HEK293 (cell line): Measurements from ENCODE around the gene LUC7L2.
"Not testable (repeated sequence)": the region's sequence is repeated elsewhere in the genome, so short reads cannot be mapped to it uniquely, and the experiment has no call there.

Experiments used
- CTCF ChIA-PET: fragments of 350-600 bp; formaldehyde crosslinking; extraction: SDS; loops from one replicate; lab custom pipeline; 2021; ENCODE audit warnings: antibody characterized with exemption; lab: Yijun Ruan, JAX
- POLR2A ChIA-PET: fragments of 300-600 bp; formaldehyde crosslinking; extraction: SDS; loops from one replicate; lab custom pipeline; 2020; ENCODE audit warnings: antibody characterized with exemption, inconsistent platforms; lab: Yijun Ruan, JAX
- H3K27ac ChIP-seq: fragments of 200-500 bp; sonication (Bioruptor generic); 2 replicates; pipeline ENCODE4 v1.5.1; 2014; ENCODE audit warnings: low read depth, low read length, control low read depth, inconsistent platforms; ENCODE audit errors: extremely low read depth
- H3K36me3 ChIP-seq, 2 experiments: fragments of 200-500 bp in 1 of 2; sonication (Bioruptor generic) in 1 of 2; 1 replicate in 1 of 2; 2 replicates in 1 of 2; pipeline ENCODE4 v1.5.1; 2014 to 2017; ENCODE audit warnings: inconsistent platforms in 2 of 2, low read length in 2 of 2; ENCODE audit not compliant: control insufficient read depth in 2 of 2, insufficient read depth in 1 of 2
- H3K4me1 ChIP-seq: fragments of 200-500 bp; sonication (Bioruptor generic); 2 replicates; pipeline ENCODE4 v1.5.1; 2014; ENCODE audit warnings: mild to moderate bottlenecking, low read length, inconsistent platforms; ENCODE audit not compliant: control insufficient read depth, insufficient read depth
- H3K4me3 ChIP-seq: 2 replicates; pipeline ENCODE4 v1.5.1; 2011; ENCODE audit warnings: low read depth, mild to moderate bottlenecking, control low read depth, low read length, moderate library complexity
- H3K9me3 ChIP-seq: fragments of 200-500 bp; sonication (Bioruptor generic); 2 replicates; pipeline ENCODE4 v1.5.1; 2014; ENCODE audit warnings: low read depth, low read length, inconsistent platforms; ENCODE audit not compliant: control insufficient read depth, insufficient read depth
- FEZF1 ChIP-seq: fragments of 450-650 bp; formaldehyde crosslinking; IDR thresholded peaks from 2 replicates; pipeline ENCODE4 v1.5.1; 2016; ENCODE audit warnings: missing biosample characterization, missing genetic modification characterization
- GFI1B ChIP-seq: fragments of 450-650 bp; formaldehyde crosslinking; IDR thresholded peaks from 2 replicates; pipeline ENCODE4 v1.5.1; 2016; ENCODE audit warnings: missing biosample characterization, missing genetic modification characterization
- GLI2 ChIP-seq: fragments of 450-650 bp; formaldehyde crosslinking; IDR thresholded peaks from 2 replicates; pipeline ENCODE4; 2017; ENCODE audit warnings: missing biosample characterization, missing genetic modification characterization, low read depth, borderline replicate concordance
- IKZF3 ChIP-seq: fragments of 450-650 bp; IDR thresholded peaks from 2 replicates; pipeline ENCODE4 v1.5.0; 2018; ENCODE audit warnings: missing biosample characterization, mild to moderate bottlenecking, missing genetic modification characterization, moderate library complexity
- KLF1 ChIP-seq: fragments of 450-650 bp; formaldehyde crosslinking; IDR thresholded peaks from 2 replicates; pipeline ENCODE4 v1.5.1; 2016; ENCODE audit warnings: missing biosample characterization, missing genetic modification characterization
- KLF7 ChIP-seq: fragments of 450-650 bp; formaldehyde crosslinking; IDR thresholded peaks from 2 replicates; pipeline ENCODE4 v1.5.1; 2016; ENCODE audit warnings: missing biosample characterization, missing genetic modification characterization, borderline replicate concordance
- PRDM4 ChIP-seq: fragments of 450-650 bp; formaldehyde crosslinking; IDR thresholded peaks from 2 replicates; pipeline ENCODE4 v1.5.1; 2017; ENCODE audit warnings: missing biosample characterization, missing genetic modification characterization
- ZBTB7A ChIP-seq: fragments of 450-650 bp; formaldehyde crosslinking; IDR thresholded peaks from 2 replicates; pipeline ENCODE4 v1.5.1; 2016; ENCODE audit warnings: low read depth, missing biosample characterization, missing genetic modification characterization
- ZNF16 ChIP-seq: fragments of 450-650 bp; formaldehyde crosslinking; IDR thresholded peaks from 2 replicates; pipeline ENCODE4 v1.5.1; 2016; ENCODE audit warnings: low read depth, missing biosample characterization, missing genetic modification characterization
- ZNF174 ChIP-seq: fragments of 450-650 bp; formaldehyde crosslinking; IDR thresholded peaks from 2 replicates; pipeline ENCODE4 v1.5.0; 2017; ENCODE audit warnings: missing biosample characterization, mild to moderate bottlenecking, missing genetic modification characterization
- ZNF274 ChIP-seq, 2 experiments: fragments of 200-500 bp in 1 of 2; fragments of 450-650 bp in 1 of 2; sonication (Bioruptor generic) in 1 of 2; formaldehyde crosslinking in 1 of 2; IDR thresholded peaks; 2 replicates each; pipeline versions ENCODE4 v1.5.1 to v1.6.1; 2014 to 2016; ENCODE audit warnings: borderline replicate concordance in 1 of 2, inconsistent platforms in 1 of 2, low read length in 1 of 2, missing biosample characterization in 1 of 2, missing genetic modification characterization in 1 of 2
- ZNF391 ChIP-seq: fragments of 450-650 bp; formaldehyde crosslinking; IDR thresholded peaks from 2 replicates; pipeline ENCODE4 v1.5.1; 2016; ENCODE audit warnings: low read depth, missing biosample characterization, missing genetic modification characterization, borderline replicate concordance
- ZNF398 ChIP-seq: fragments of 450-650 bp; formaldehyde crosslinking; IDR thresholded peaks from 2 replicates; pipeline ENCODE4 v1.5.1; 2017; ENCODE audit warnings: missing biosample characterization, missing genetic modification characterization
- ZNF514 ChIP-seq: fragments of 450-650 bp; formaldehyde crosslinking; IDR thresholded peaks from 2 replicates; pipeline ENCODE4 v1.5.1; 2016; ENCODE audit warnings: missing biosample characterization, missing genetic modification characterization
- ZNF549 ChIP-seq: fragments of 450-650 bp; IDR thresholded peaks from 2 replicates; pipeline ENCODE4 v1.5.1; 2018; ENCODE audit warnings: missing biosample characterization, missing genetic modification characterization, mild to moderate bottlenecking, inconsistent platforms, moderate library complexity
- ZNF624 ChIP-seq: fragments of 450-650 bp; formaldehyde crosslinking; IDR thresholded peaks from 2 replicates; pipeline ENCODE4 v1.5.1; 2017; ENCODE audit warnings: missing biosample characterization, missing genetic modification characterization
- ZNF626 ChIP-seq: fragments of 450-650 bp; sonication (Bioruptor Pico); formaldehyde crosslinking; IDR thresholded peaks from 2 replicates; pipeline ENCODE4 v1.5.1; 2018; ENCODE audit warnings: missing biosample characterization, missing genetic modification characterization, inconsistent platforms
- ZNF645 ChIP-seq: fragments of 450-650 bp; formaldehyde crosslinking; IDR thresholded peaks from 2 replicates; pipeline ENCODE4; 2016; ENCODE audit warnings: missing biosample characterization, missing genetic modification characterization
- ZNF670 ChIP-seq: fragments of 450-650 bp; formaldehyde crosslinking; IDR thresholded peaks from 2 replicates; pipeline ENCODE4 v1.5.1; 2016; ENCODE audit warnings: missing biosample characterization, missing genetic modification characterization, low read depth
- ZNF776 ChIP-seq: fragments of 450-650 bp; formaldehyde crosslinking; IDR thresholded peaks from 2 replicates; pipeline ENCODE4 v1.5.0; 2017; ENCODE audit warnings: missing biosample characterization, missing genetic modification characterization, borderline replicate concordance
- ZNF785 ChIP-seq: fragments of 450-650 bp; formaldehyde crosslinking; IDR thresholded peaks from 2 replicates; pipeline ENCODE4 v1.5.1; 2016; ENCODE audit warnings: missing biosample characterization, missing genetic modification characterization

LUC7L2 gene

GRCh38 chr7:139427029-139427420 is 67.3 kb downstream of the LUC7L2 start (continued):
- TF ChIP-seq ZNF16 (tag by site-specific recombination), result no peak
- TF ChIP-seq ZNF670 (tag by site-specific recombination), result no peak
- no peak for TF ChIP-seq KLF7 (tag by site-specific recombination)
- no peak for TF ChIP-seq ZNF174 (tag by site-specific recombination)
- TF ChIP-seq FEZF1 (tag by site-specific recombination), result no peak
- TF ChIP-seq, all 188 proteins: peak for 0

DNA sequence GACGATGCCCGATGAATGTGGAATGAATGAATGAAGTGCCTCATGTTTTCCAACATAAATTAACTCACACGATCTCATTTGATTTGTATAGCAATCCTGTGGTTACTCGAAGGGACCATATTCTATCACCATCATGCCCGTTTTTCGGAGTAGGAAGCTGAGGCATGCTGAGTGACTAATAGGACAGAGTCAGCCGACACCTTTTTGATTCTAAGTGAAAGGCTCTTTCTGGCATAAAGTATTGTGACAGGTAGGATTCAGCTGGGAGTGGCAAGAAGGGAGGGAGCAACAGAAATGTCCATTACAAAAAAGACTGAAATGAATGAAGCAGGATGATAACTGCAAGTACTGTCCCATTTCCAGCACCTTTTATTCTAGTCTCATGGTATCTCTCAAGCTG is 68.1 kb downstream of the LUC7L2 start:
- ChIA-PET CTCF (interaction anchor here (0.7 kb wide), 1 partner anchor 72 kb away, joined by 3 read pairs; no protein-coding TSS in a partner anchor), POLR2A (no interaction called here)
- H3K36me3 ChIP-seq, result peaks cover 3 to 25% of the 10 kb centered on the region in 2 experiments; a peak in 2 of 3 replicates
- no peaks in the 10 kb centered on the region for H3K4me1 ChIP-seq
- no peak overlapping the region for H3K4me3 ChIP-seq
- no peaks in the 10 kb centered on the region for H3K9me3 ChIP-seq
- TF ChIP-seq ZNF785 (no peak), ZNF391 (tag by site-specific recombination) (no peak), ZNF624 (tag by site-specific recombination) (no peak), GLI2 (tag by site-specific recombination) (no peak), ZBTB7A (no peak), ZNF776 (no peak), ZNF274 (IDR thresholded peaks at IDR 0.05; ENCODE audit: low read length) (no peak), ZNF274 (tag by site-specific recombination; IDR thresholded peaks at IDR 0.05; ENCODE audit: borderline replicate concordance) (no peak), ZNF514 (tag by site-specific recombination) (no peak)
- H3K27ac ChIP-seq, result no peak overlapping the region

GRCh38 chr7:139429735-139430134 is 70.0 kb downstream of the LUC7L2 start:
- POLR2A ChIA-PET, H3K36me3 ChIP-seq, H3K27ac ChIP-seq, H3K4me3 ChIP-seq, H3K4me1 ChIP-seq, H3K9me3 ChIP-seq, CTCF ChIA-PET: not testable (repeated sequence)

GRCh38 chr7:139430443-139430842 is 70.7 kb downstream of the LUC7L2 start:
- no peak overlapping the region for H3K27ac ChIP-seq
- no peak for TF ChIP-seq ZNF626 (tag by site-specific recombination)
- TF ChIP-seq, all 188 proteins: peak for 0
- H3K36me3 ChIP-seq, result peaks cover 3 to 9% of the 10 kb centered on the region in 2 experiments; a peak in 2 of 3 replicates
- POLR2A ChIA-PET, result no interaction called here
- H3K9me3 ChIP-seq, result no peaks in the 10 kb centered on the region
- no peak overlapping the region for H3K4me3 ChIP-seq
- H3K4me1 ChIP-seq, result no peaks in the 10 kb centered on the region
- CTCF ChIA-PET, result interaction anchor here (0.7 kb wide), 1 partner anchor 38 kb away, joined by 3 read pairs; no protein-coding TSS in a partner anchor

- no peaks in the 10 kb centered on the region for H3K4me1 ChIP-seq
- ChIA-PET POLR2A (interaction anchor here (0.5 kb wide), 1 partner anchor 67 kb away, joined by 3 read pairs; no protein-coding TSS in a partner anchor), CTCF (interaction anchor here (0.7 kb wide), 2 partner anchors 39 to 71 kb away, joined by 3 to 4 read pairs; no protein-coding TSS in a partner anchor)
- H3K36me3 ChIP-seq, result peaks cover 0 to 9% of the 10 kb centered on the region in 2 experiments; a peak in 2 of 3 replicates
- no peak overlapping the region for H3K4me3 ChIP-seq
- no peak overlapping the region for H3K27ac ChIP-seq
- H3K9me3 ChIP-seq, result no peaks in the 10 kb centered on the region
- TF ChIP-seq PRDM4 (tag by site-specific recombination), result no peak
- no peak for TF ChIP-seq ZNF398
- TF ChIP-seq KLF1 (tag by site-specific recombination), result no peak
- TF ChIP-seq ZNF645 (tag by site-specific recombination), result no peak
- no peak for TF ChIP-seq ZNF549 (tag by site-specific recombination)
- TF ChIP-seq GFI1B (tag by site-specific recombination), result no peak
- no peak for TF ChIP-seq IKZF3
Measured at GRCh38 chr7:139431010-139431409, 71.3 kb downstream of the LUC7L2 start.
